ENCODE measurements around the gene RTRAF.

Gene RTRAF

GRCh38 chr14:51998348-51998747 lies 9.0 kb downstream of the RTRAF start:
- Histone ChIP-seq H3K27ac (ENCODE audit: low read length) (no peak overlapping the region), H3K36me3 (ENCODE audit: control insufficient read depth, low read depth, low read length) (peaks cover 96% of the 10 kb centered on the region), H3K9ac (ENCODE audit: low read length) (no peak overlapping the region), H3K4me3 (ENCODE audit: low read length) (no peak overlapping the region), H3K27me3 (ENCODE audit: control insufficient read depth, insufficient read depth, low read length) (no peaks in the 10 kb centered on the region), H3K4me1 (ENCODE audit: control insufficient read depth, low read depth, low read length) (no peaks in the 10 kb centered on the region), H3K9me3 (ENCODE audit: control insufficient read depth, low read depth, low read length) (no peaks in the 10 kb centered on the region)

- Histone ChIP-seq H3K27ac (ENCODE audit: low read length) (no peak overlapping the region), H3K27me3 (ENCODE audit: control insufficient read depth, insufficient read depth, low read length) (no peaks in the 10 kb centered on the region), H3K9ac (ENCODE audit: low read length) (no peak overlapping the region), H3K4me1 (ENCODE audit: control insufficient read depth, low read depth, low read length) (no peaks in the 10 kb centered on the region), H3K36me3 (ENCODE audit: control insufficient read depth, low read depth, low read length) (peaks cover 96% of the 10 kb centered on the region), H3K9me3 (ENCODE audit: control insufficient read depth, low read depth, low read length) (no peaks in the 10 kb centered on the region), H3K4me3 (ENCODE audit: low read length) (no peak overlapping the region)
Measured at GRCh38 chr14:51999084-51999483, 9.7 kb downstream of the RTRAF start.

- no peak overlapping the region for H3K9ac ChIP-seq (ENCODE audit: low read length)
- H3K4me3 ChIP-seq (ENCODE audit: low read length) = no peak overlapping the region
- H3K9me3 ChIP-seq (ENCODE audit: control insufficient read depth, low read depth, low read length) = no peaks in the 10 kb centered on the region
- H3K27ac ChIP-seq (ENCODE audit: low read length) = no peak overlapping the region
- H3K36me3 ChIP-seq (ENCODE audit: control insufficient read depth, low read depth, low read length) = peaks cover 96% of the 10 kb centered on the region
- no peaks in the 10 kb centered on the region for H3K4me1 ChIP-seq (ENCODE audit: control insufficient read depth, low read depth, low read length)
- H3K27me3 ChIP-seq (ENCODE audit: control insufficient read depth, insufficient read depth, low read length) = no peaks in the 10 kb centered on the region
Measured at GRCh38 chr14:52000019-52000582, 10.8 kb downstream of the RTRAF start.

GRCh38 chr14:52000696-52001095 lies 11.3 kb downstream of the RTRAF start:
- H3K36me3 ChIP-seq (ENCODE audit: control insufficient read depth, low read depth, low read length) = peaks cover 97% of the 10 kb centered on the region
- no peak overlapping the region for H3K9ac ChIP-seq (ENCODE audit: low read length)
- H3K9me3 ChIP-seq (ENCODE audit: control insufficient read depth, low read depth, low read length) = no peaks in the 10 kb centered on the region
- no peaks in the 10 kb centered on the region for H3K27me3 ChIP-seq (ENCODE audit: control insufficient read depth, insufficient read depth, low read length)
- H3K27ac ChIP-seq (ENCODE audit: low read length) = no peak overlapping the region
- H3K4me3 ChIP-seq (ENCODE audit: low read length) = no peak overlapping the region
- no peaks in the 10 kb centered on the region for H3K4me1 ChIP-seq (ENCODE audit: control insufficient read depth, low read depth, low read length)

GRCh38 chr14:52002542-52002941 lies 13.2 kb downstream of the RTRAF start:
- H3K36me3 ChIP-seq (ENCODE audit: control insufficient read depth, low read depth, low read length) = peaks cover 100% of the 10 kb centered on the region
- H3K9ac ChIP-seq (ENCODE audit: low read length) = no peak overlapping the region
- no peaks in the 10 kb centered on the region for H3K27me3 ChIP-seq (ENCODE audit: control insufficient read depth, insufficient read depth, low read length)
- no peak overlapping the region for H3K27ac ChIP-seq (ENCODE audit: low read length)
- H3K4me3 ChIP-seq (ENCODE audit: low read length) = no peak overlapping the region
- H3K9me3 ChIP-seq (ENCODE audit: control insufficient read depth, low read depth, low read length) = no peaks in the 10 kb centered on the region
- no peaks in the 10 kb centered on the region for H3K4me1 ChIP-seq (ENCODE audit: control insufficient read depth, low read depth, low read length)

- H3K9me3 ChIP-seq (ENCODE audit: control insufficient read depth, low read depth, low read length) = no peaks in the 10 kb centered on the region
- no peaks in the 10 kb centered on the region for H3K4me1 ChIP-seq (ENCODE audit: control insufficient read depth, low read depth, low read length)
- H3K4me3 ChIP-seq (ENCODE audit: low read length) = no peak overlapping the region
- no peak overlapping the region for H3K9ac ChIP-seq (ENCODE audit: low read length)
- no peaks in the 10 kb centered on the region for H3K27me3 ChIP-seq (ENCODE audit: control insufficient read depth, insufficient read depth, low read length)
- H3K36me3 ChIP-seq (ENCODE audit: control insufficient read depth, low read depth, low read length) = peaks cover 100% of the 10 kb centered on the region
- H3K27ac ChIP-seq (ENCODE audit: low read length) = no peak overlapping the region
Measured at GRCh38 chr14:52003324-52003723, 14.0 kb downstream of the RTRAF start.

- no peak overlapping the region for H3K4me3 ChIP-seq (ENCODE audit: low read length)
- H3K9me3 ChIP-seq (ENCODE audit: control insufficient read depth, low read depth, low read length) = no peaks in the 10 kb centered on the region
- peaks cover 98% of the 10 kb centered on the region for H3K36me3 ChIP-seq (ENCODE audit: control insufficient read depth, low read depth, low read length)
- no peaks in the 10 kb centered on the region for H3K27me3 ChIP-seq (ENCODE audit: control insufficient read depth, insufficient read depth, low read length)
- no peak overlapping the region for H3K27ac ChIP-seq (ENCODE audit: low read length)
- no peak overlapping the region for H3K9ac ChIP-seq (ENCODE audit: low read length)
- H3K4me1 ChIP-seq (ENCODE audit: control insufficient read depth, low read depth, low read length) = no peaks in the 10 kb centered on the region
Measured at GRCh38 chr14:52005625-52006024, 16.3 kb downstream of the RTRAF start.

GRCh38 chr14:52006361-52006760 lies 17.0 kb downstream of the RTRAF start:
- no peaks in the 10 kb centered on the region for H3K27me3 ChIP-seq (ENCODE audit: control insufficient read depth, insufficient read depth, low read length)
- H3K27ac ChIP-seq (ENCODE audit: low read length) = no peak overlapping the region
- no peak overlapping the region for H3K4me3 ChIP-seq (ENCODE audit: low read length)
- H3K9me3 ChIP-seq (ENCODE audit: control insufficient read depth, low read depth, low read length) = no peaks in the 10 kb centered on the region
- no peaks in the 10 kb centered on the region for H3K4me1 ChIP-seq (ENCODE audit: control insufficient read depth, low read depth, low read length)
- peaks cover 98% of the 10 kb centered on the region for H3K36me3 ChIP-seq (ENCODE audit: control insufficient read depth, low read depth, low read length)
- no peak overlapping the region for H3K9ac ChIP-seq (ENCODE audit: low read length)

GRCh38 chr14:52007211-52007610 lies 17.9 kb downstream of the RTRAF start:
- H3K4me1 ChIP-seq (ENCODE audit: control insufficient read depth, low read depth, low read length) = no peaks in the 10 kb centered on the region
- no peak overlapping the region for H3K9ac ChIP-seq (ENCODE audit: low read length)
- H3K27ac ChIP-seq (ENCODE audit: low read length) = no peak overlapping the region
- no peak overlapping the region for H3K4me3 ChIP-seq (ENCODE audit: low read length)
- H3K9me3 ChIP-seq (ENCODE audit: control insufficient read depth, low read depth, low read length) = no peaks in the 10 kb centered on the region
- peaks cover 94% of the 10 kb centered on the region for H3K36me3 ChIP-seq (ENCODE audit: control insufficient read depth, low read depth, low read length)
- H3K27me3 ChIP-seq (ENCODE audit: control insufficient read depth, insufficient read depth, low read length) = no peaks in the 10 kb centered on the region

GRCh38 chr14:52007637-52008036 lies 18.3 kb downstream of the RTRAF start:
- no peak overlapping the region for H3K27ac ChIP-seq (ENCODE audit: low read length)
- H3K9me3 ChIP-seq (ENCODE audit: control insufficient read depth, low read depth, low read length) = no peaks in the 10 kb centered on the region
- no peaks in the 10 kb centered on the region for H3K27me3 ChIP-seq (ENCODE audit: control insufficient read depth, insufficient read depth, low read length)
- no peak overlapping the region for H3K4me3 ChIP-seq (ENCODE audit: low read length)
- peaks cover under 1% of the 10 kb centered on the region for H3K4me1 ChIP-seq (ENCODE audit: control insufficient read depth, low read depth, low read length)
- H3K9ac ChIP-seq (ENCODE audit: low read length) = no peak overlapping the region
- H3K36me3 ChIP-seq (ENCODE audit: control insufficient read depth, low read depth, low read length) = peaks cover 90% of the 10 kb centered on the region

GRCh38 chr14:52008136-52008535 lies 18.8 kb downstream of the RTRAF start:
- Histone ChIP-seq H3K9me3 (ENCODE audit: control insufficient read depth, low read depth, low read length) (no peaks in the 10 kb centered on the region), H3K4me1 (ENCODE audit: control insufficient read depth, low read depth, low read length) (peaks cover 6% of the 10 kb centered on the region), H3K27ac (ENCODE audit: low read length) (no peak overlapping the region), H3K27me3 (ENCODE audit: control insufficient read depth, insufficient read depth, low read length) (no peaks in the 10 kb centered on the region), H3K36me3 (ENCODE audit: control insufficient read depth, low read depth, low read length) (peaks cover 85% of the 10 kb centered on the region), H3K9ac (ENCODE audit: low read length) (no peak overlapping the region), H3K4me3 (ENCODE audit: low read length) (no peak overlapping the region)

GRCh38 chr14:52010173-52010693 lies 20.9 kb downstream of the RTRAF start:
- Histone ChIP-seq H3K9me3 (ENCODE audit: control insufficient read depth, low read depth, low read length) (no peaks in the 10 kb centered on the region), H3K27me3 (ENCODE audit: control insufficient read depth, insufficient read depth, low read length) (no peaks in the 10 kb centered on the region), H3K27ac (ENCODE audit: low read length) (no peak overlapping the region), H3K9ac (ENCODE audit: low read length) (no peak overlapping the region), H3K36me3 (ENCODE audit: control insufficient read depth, low read depth, low read length) (peaks cover 64% of the 10 kb centered on the region), H3K4me3 (ENCODE audit: low read length) (no peak overlapping the region), H3K4me1 (ENCODE audit: control insufficient read depth, low read depth, low read length) (peaks cover 11% of the 10 kb centered on the region)
